ENCODE measurements around the gene UNCX.

DNA sequence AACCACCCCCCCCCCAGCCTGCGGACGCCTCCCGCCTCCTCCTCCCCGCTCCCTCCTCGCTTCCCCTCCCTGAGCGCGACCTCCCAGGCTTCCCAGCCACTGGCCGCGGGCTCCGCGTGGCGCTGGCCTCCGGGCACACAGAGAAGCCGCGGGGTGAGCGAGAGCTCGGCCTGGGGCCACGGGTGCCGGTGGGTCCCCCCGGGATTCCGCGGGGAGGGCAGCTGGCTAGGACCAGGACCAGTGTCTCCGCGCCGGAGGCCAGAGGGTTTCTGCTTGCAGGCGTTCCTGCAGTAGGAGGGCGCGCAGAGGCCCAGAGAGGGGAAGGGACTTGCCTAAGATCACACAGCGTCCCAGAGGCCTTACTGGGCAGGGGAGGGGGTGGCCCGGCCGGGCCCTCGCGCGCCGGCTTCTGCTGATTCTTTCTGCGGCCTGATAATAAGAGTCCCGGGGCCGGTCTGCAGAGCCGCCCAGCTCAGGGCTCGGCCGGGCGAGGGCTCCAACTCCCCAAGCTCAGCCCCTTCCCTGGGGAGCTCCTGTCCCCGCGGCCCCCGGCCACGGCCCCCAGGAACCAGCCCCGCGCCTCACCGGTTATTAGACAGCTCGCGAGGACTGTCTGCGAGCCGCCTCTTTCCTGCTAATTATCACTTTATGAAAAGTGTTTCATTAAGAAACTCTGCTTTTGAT is 10.1 kb downstream of the UNCX start:
- TF ChIP-seq, protein P1, sequence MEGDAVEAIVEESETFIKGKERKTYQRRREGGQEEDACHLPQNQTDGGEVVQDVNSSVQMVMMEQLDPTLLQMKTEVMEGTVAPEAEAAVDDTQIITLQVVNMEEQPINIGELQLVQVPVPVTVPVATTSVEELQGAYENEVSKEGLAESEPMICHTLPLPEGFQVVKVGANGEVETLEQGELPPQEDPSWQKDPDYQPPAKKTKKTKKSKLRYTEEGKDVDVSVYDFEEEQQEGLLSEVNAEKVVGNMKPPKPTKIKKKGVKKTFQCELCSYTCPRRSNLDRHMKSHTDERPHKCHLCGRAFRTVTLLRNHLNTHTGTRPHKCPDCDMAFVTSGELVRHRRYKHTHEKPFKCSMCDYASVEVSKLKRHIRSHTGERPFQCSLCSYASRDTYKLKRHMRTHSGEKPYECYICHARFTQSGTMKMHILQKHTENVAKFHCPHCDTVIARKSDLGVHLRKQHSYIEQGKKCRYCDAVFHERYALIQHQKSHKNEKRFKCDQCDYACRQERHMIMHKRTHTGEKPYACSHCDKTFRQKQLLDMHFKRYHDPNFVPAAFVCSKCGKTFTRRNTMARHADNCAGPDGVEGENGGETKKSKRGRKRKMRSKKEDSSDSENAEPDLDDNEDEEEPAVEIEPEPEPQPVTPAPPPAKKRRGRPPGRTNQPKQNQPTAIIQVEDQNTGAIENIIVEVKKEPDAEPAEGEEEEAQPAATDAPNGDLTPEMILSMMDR (IDR thresholded peaks at IDR 0.05; ENCODE audit: low read depth, low read length): no peak
- TF ChIP-seq MYC (IDR thresholded peaks at IDR 0.05; ENCODE audit: low read depth, low read length) (no peak), POLR2A (IDR thresholded peaks at IDR 0.05; ENCODE audit: extremely low read depth, insufficient read length) (no peak)
- TF ChIP-seq, protein P2, sequence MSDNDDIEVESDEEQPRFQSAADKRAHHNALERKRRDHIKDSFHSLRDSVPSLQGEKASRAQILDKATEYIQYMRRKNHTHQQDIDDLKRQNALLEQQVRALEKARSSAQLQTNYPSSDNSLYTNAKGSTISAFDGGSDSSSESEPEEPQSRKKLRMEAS (IDR thresholded peaks at IDR 0.05; ENCODE audit: low read depth, low read length): no peak

All from NB4 (cell line).